GM12873 (cell line): Measurements from ENCODE around the gene GOLM1.

Experiments
- TF ChIP-seq, protein P1 (sequence below): IDR thresholded peaks from 2 replicates; pipeline ENCODE4 v1.5.1; 2012; ENCODE audit warnings: low read depth, mild to moderate bottlenecking, moderate library complexity, low read length, control low read depth; ENCODE audit not compliant: insufficient read depth; ENCODE audit errors: missing control alignments

GOLM1 gene

DNA sequence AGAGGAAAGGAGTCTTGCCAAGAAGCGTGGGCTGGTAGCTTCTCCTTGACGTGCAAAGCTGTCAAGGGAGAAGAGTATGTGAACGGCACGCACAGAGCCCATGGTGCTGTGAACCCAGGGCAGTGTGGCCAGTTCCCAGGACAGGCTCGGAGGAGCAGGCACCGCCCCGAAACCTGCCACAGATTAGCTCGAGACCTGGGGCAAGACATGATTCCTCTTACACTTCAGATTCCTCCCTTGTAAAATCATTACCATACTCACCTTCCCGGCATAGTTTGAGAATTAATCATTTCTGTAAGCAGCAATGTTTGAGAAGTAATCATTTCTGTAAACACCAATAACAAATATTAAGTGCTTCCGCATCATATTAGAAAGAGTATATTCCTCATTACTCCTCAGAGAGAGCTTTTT is 19.9 kb downstream of the GOLM1 start:
- TF ChIP-seq, protein P1, sequence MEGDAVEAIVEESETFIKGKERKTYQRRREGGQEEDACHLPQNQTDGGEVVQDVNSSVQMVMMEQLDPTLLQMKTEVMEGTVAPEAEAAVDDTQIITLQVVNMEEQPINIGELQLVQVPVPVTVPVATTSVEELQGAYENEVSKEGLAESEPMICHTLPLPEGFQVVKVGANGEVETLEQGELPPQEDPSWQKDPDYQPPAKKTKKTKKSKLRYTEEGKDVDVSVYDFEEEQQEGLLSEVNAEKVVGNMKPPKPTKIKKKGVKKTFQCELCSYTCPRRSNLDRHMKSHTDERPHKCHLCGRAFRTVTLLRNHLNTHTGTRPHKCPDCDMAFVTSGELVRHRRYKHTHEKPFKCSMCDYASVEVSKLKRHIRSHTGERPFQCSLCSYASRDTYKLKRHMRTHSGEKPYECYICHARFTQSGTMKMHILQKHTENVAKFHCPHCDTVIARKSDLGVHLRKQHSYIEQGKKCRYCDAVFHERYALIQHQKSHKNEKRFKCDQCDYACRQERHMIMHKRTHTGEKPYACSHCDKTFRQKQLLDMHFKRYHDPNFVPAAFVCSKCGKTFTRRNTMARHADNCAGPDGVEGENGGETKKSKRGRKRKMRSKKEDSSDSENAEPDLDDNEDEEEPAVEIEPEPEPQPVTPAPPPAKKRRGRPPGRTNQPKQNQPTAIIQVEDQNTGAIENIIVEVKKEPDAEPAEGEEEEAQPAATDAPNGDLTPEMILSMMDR = no peak

DNA sequence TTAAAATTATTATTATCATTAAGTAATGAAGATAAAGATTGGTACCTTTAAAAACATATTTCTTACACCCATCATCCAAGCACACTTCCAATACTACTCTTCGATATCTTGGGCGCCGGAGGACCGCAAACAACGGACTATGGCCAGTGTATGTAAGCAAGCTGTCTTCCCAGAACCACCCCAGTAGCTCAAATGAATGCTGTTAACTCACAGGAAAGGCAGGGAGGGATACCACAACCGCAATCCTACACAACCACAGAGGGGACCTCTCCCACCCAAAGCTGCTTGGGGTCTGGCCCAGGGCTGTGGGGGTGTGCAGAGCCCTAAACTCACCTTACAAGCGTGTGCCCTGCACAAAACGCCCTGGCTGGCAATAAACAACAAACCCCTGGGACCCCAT is 20.6 kb downstream of the GOLM1 start:
- TF ChIP-seq, protein P1 = no peak

DNA sequence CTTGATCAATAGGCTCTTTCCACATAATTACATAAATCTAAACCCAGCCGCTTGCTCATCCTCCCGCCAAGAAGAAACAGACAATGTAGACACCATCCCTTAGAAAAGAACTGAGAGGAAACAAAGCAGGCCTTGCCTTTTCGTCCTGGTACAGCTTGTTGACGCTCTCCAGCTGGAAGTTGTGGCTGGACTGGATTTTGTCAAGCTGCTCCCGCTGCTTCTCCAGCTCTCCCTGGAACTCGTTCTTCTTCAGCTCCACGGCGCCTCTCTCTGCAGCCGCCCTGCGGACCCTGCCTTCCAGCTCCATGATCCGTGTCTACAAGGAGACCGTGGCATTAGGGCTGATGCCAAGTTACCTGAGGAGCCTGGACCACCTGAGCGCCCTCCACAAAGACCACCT is 22.1 kb downstream of the GOLM1 start:
- TF ChIP-seq, protein P1 = no peak

DNA sequence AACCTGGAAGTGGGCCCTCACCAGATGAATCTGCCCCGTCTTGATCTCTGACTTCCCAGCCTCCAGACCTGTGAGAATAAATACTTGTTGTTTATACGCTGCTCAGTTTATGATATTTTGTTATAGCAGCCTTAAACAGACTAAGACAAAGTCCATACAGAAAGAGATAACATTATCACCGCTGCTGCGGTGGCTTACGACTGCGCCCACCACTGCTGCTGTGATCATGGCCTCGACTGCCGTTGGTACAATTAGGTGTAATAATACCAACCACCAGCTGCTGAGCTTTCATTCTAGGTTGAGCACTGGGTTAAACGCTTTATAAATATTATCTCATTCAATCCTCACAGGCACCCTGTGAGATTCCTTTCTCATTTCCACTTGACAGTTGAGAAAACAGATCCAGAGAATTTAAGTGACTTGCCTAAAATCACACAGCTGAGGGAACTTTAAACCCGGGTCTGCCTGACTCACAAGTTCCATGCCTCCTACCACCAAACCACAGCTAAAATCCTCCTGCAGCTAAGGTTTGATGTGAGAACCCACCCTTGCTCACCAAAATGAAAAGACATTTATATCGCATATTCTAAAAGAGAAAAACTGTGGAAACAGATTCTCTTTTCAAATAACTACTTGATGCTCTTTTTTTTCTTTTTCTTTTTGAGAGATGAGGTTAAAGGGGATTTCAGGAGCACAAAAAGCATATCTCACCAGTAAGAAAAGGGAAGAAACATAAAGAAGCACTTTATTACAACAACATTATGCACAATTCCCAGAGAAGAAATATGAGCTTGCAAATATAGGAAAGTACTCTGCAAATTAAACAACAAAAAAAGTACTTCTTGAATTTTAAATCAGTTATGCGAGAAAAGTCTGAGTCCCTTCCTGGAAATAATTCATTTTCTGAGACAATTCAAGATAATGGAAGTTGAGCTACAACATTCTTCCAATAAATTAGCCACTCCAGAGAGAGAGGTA is 23.9 kb downstream of the GOLM1 start:
- TF ChIP-seq, protein P1 = no peak

DNA sequence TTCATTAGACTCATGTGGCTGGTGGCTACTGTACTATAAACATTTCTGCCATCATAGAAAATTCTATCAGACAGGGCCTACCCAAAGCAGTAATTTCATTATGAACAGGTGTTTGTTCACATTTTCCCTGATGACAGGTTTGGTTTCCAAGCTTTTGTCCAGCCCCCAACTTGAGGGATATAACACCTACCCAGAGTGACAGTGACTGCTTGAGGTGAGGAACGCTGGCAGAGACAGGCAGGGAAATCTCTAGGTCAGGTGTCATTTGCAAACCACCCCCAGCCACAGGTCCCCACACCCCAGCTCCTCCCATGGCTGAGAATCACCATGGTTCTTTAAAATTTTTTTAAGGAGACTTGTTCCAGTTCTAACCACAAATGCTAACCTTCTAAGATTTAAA is 25.5 kb downstream of the GOLM1 start:
- TF ChIP-seq, protein P1 = no peak

DNA sequence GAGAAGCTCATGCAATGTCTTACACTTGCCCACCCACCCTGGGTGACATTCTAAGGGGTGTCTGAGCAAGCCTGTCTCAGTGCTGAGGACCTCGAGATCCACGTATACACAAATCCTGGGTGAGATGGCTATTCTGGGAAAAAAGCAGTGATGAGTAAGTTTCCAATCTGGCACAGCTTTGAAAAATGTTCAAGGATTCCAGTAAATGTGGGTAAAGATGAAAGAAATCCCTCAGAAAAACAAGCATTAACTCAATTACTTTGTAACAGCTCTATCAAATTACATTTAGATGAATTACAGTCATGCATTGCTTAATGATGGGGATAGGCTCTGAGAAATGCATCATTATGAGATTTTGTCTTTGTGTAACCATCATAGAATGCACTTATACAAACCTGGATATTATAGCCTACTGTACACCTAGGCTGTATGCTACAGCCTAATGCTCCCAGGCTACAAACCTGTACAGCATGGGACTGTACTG is 26.9 kb downstream of the GOLM1 start:
- TF ChIP-seq, protein P1 = no peak

DNA sequence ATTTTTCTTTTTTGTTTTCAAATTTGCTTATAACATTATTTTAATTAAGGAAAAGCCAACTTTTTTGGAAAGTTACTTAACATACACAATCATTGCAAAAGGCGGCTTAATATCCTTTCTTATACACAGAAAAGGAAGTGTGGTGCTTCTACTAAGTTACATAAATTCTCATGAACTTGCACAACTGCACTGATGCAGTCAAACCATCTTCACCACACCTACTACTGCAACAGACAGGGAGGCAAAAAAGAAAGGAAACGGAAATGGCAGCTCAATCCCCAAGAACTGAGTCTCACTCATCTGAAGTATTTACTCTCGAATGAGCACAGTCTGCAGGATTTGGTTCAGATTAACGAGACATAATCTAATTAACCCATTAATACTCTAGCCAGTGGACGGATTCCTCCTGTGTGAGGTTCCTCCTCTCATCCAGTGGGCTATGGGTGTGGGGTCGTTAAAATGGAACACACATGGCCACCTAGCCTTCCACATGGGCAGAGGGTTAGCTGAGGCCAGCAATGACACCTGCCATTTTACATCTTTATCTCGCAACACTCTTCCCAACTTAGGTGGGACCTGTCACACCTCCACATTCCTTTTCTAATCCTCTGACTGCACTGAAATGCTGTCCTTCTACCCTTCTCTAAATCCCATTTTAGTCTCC is 30.0 kb downstream of the GOLM1 start:
- TF ChIP-seq, protein P1 = no peak
